ENCODE results near the gene KLF1.

KLF1 gene

GRCh38 chr19:12873891-12874745 is 12.9 kb downstream of the KLF1 start:
- Histone ChIP-seq H3K18ac (ENCODE audit: low read length) (no peak overlapping the region), H3K79me1 (ENCODE audit: low read length) (no peaks in the 10 kb centered on the region), H3K9ac (ENCODE audit: low read length) (no peak overlapping the region), H2BK15ac (replicated peaks; ENCODE audit: low read depth) (no peak overlapping the region), H3K56ac (ENCODE audit: low read length) (no peak overlapping the region), H2BK5ac (ENCODE audit: low read length) (no peak overlapping the region), H2BK120ac (ENCODE audit: low read depth, low read length) (no peak overlapping the region), H3K4me1 (ENCODE audit: control insufficient read depth, low read depth, low read length) (no peaks in the 10 kb centered on the region), H3K27ac (ENCODE audit: low read depth, low read length) (no peak overlapping the region), H2AK5ac (ENCODE audit: low read length) (no peak overlapping the region), H4K5ac (ENCODE audit: low read length) (no peak overlapping the region), H3K4me2 (ENCODE audit: low read length) (no peak overlapping the region), H4K8ac (ENCODE audit: low read depth, low read length) (no peak overlapping the region), H3K36me3 (ENCODE audit: control insufficient read depth, insufficient read depth, low read length) (no peaks in the 10 kb centered on the region), H3K4me3 (ENCODE audit: low read length) (no peak overlapping the region), H3K27me3 (ENCODE audit: insufficient read depth, low read length, poor library complexity) (no peaks in the 10 kb centered on the region), H3K23ac (ENCODE audit: low read length) (no peak overlapping the region), H3K79me2 (ENCODE audit: control insufficient read depth, insufficient read depth, low read length) (no peaks in the 10 kb centered on the region), H3K4ac (ENCODE audit: low read depth, low read length) (no peak overlapping the region)
- no CpG with 5 or more reads among the region's 86 CpGs for WGBS (ENCODE audit: extremely low coverage, insufficient coverage, low lambda C conversion rate)
- DNase-seq, result no peak

- H2AK5ac ChIP-seq (ENCODE audit: low read length), result no peak overlapping the region
- H3K4ac ChIP-seq (ENCODE audit: low read depth, low read length), result no peak overlapping the region
- DNase-seq, result peak; percentile 66
- H3K56ac ChIP-seq (ENCODE audit: low read length), result no peak overlapping the region
- no peak overlapping the region for H4K8ac ChIP-seq (ENCODE audit: low read depth, low read length)
- H3K4me1 ChIP-seq (ENCODE audit: control insufficient read depth, low read depth, low read length), result no peaks in the 10 kb centered on the region
- no peak overlapping the region for H3K4me2 ChIP-seq (ENCODE audit: low read length)
- H3K27ac ChIP-seq (ENCODE audit: low read depth, low read length), result no peak overlapping the region
- no peak overlapping the region for H3K4me3 ChIP-seq (ENCODE audit: low read length)
- H3K36me3 ChIP-seq (ENCODE audit: control insufficient read depth, insufficient read depth, low read length), result no peaks in the 10 kb centered on the region
- no peak overlapping the region for H2BK15ac ChIP-seq (replicated peaks; ENCODE audit: low read depth)
- H2BK120ac ChIP-seq (ENCODE audit: low read depth, low read length), result no peak overlapping the region
- no peaks in the 10 kb centered on the region for H3K79me1 ChIP-seq (ENCODE audit: low read length)
- H3K23ac ChIP-seq (ENCODE audit: low read length), result no peak overlapping the region
- WGBS (ENCODE audit: extremely low coverage, insufficient coverage, low lambda C conversion rate), result no CpG with 5 or more reads among the region's 70 CpGs
- H3K18ac ChIP-seq (ENCODE audit: low read length), result no peak overlapping the region
- no peak overlapping the region for H3K9ac ChIP-seq (ENCODE audit: low read length)
- H3K27me3 ChIP-seq (ENCODE audit: insufficient read depth, low read length, poor library complexity), result no peaks in the 10 kb centered on the region
- no peaks in the 10 kb centered on the region for H3K79me2 ChIP-seq (ENCODE audit: control insufficient read depth, insufficient read depth, low read length)
- no peak overlapping the region for H2BK5ac ChIP-seq (ENCODE audit: low read length)
- no peak overlapping the region for H4K5ac ChIP-seq (ENCODE audit: low read length)
These were observed 13.8 kb downstream of the KLF1 start for GRCh38 chr19:12872941-12873890.

DNA sequence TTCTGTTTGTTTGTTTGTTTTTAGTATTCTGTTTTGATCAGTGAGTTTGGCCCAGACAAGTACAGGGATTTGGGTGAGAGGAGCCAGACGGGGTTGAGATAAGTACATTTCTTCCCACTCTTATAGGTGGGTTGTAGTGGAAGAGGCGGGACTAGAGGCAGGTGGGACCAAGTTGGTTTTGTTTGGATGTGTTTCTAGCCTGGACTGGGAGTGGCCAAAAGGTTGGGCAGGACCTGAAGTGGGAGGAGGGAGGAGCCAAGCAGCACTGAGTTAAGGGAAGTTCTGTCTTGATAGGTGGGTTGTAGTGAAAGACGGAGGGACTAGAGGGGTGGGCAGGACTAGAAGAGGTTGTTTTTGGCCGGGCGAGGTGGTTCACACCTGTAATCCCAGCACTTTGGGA is 14.7 kb downstream of the KLF1 start:
- no peak overlapping the region for H3K4me3 ChIP-seq (ENCODE audit: low read length)

GRCh38 chr19:12871681-12872080 is 15.3 kb downstream of the KLF1 start:
- Histone ChIP-seq H3K9ac (ENCODE audit: low read length) (no peak overlapping the region), H4K5ac (ENCODE audit: low read length) (no peak overlapping the region), H2BK15ac (replicated peaks; ENCODE audit: low read depth) (no peak overlapping the region), H3K4me2 (ENCODE audit: low read length) (no peak overlapping the region), H2BK120ac (ENCODE audit: low read depth, low read length) (no peak overlapping the region), H3K36me3 (ENCODE audit: control insufficient read depth, insufficient read depth, low read length) (no peaks in the 10 kb centered on the region), H2BK5ac (ENCODE audit: low read length) (no peak overlapping the region), H3K4me3 (ENCODE audit: low read length) (no peak overlapping the region), H3K23ac (ENCODE audit: low read length) (no peak overlapping the region), H2AK5ac (ENCODE audit: low read length) (no peak overlapping the region), H3K27ac (ENCODE audit: low read depth, low read length) (no peak overlapping the region), H3K18ac (ENCODE audit: low read length) (no peak overlapping the region), H3K4me1 (ENCODE audit: control insufficient read depth, low read depth, low read length) (no peaks in the 10 kb centered on the region), H3K56ac (ENCODE audit: low read length) (no peak overlapping the region), H3K27me3 (ENCODE audit: insufficient read depth, low read length, poor library complexity) (no peaks in the 10 kb centered on the region), H3K4ac (ENCODE audit: low read depth, low read length) (no peak overlapping the region), H3K79me1 (ENCODE audit: low read length) (no peaks in the 10 kb centered on the region), H4K8ac (ENCODE audit: low read depth, low read length) (no peak overlapping the region), H3K79me2 (ENCODE audit: control insufficient read depth, insufficient read depth, low read length) (no peaks in the 10 kb centered on the region)
- no peak for DNase-seq
- no CpG with 5 or more reads among the region's 3 CpGs for WGBS (ENCODE audit: extremely low coverage, insufficient coverage, low lambda C conversion rate)

More for the DNA sequence above, 14.7 kb downstream of the KLF1 start:
- H4K8ac ChIP-seq (ENCODE audit: low read depth, low read length), result no peak overlapping the region
- H3K18ac ChIP-seq (ENCODE audit: low read length), result no peak overlapping the region
- H3K4ac ChIP-seq (ENCODE audit: low read depth, low read length), result no peak overlapping the region
- H3K23ac ChIP-seq (ENCODE audit: low read length), result no peak overlapping the region
- no peaks in the 10 kb centered on the region for H3K79me1 ChIP-seq (ENCODE audit: low read length)
- peak; percentile 35 for DNase-seq
- no peak overlapping the region for H3K56ac ChIP-seq (ENCODE audit: low read length)
- H3K4me1 ChIP-seq (ENCODE audit: control insufficient read depth, low read depth, low read length), result no peaks in the 10 kb centered on the region
- H3K9ac ChIP-seq (ENCODE audit: low read length), result no peak overlapping the region
- H2BK15ac ChIP-seq (replicated peaks; ENCODE audit: low read depth), result no peak overlapping the region
- H3K27me3 ChIP-seq (ENCODE audit: insufficient read depth, low read length, poor library complexity), result no peaks in the 10 kb centered on the region
- no peaks in the 10 kb centered on the region for H3K79me2 ChIP-seq (ENCODE audit: control insufficient read depth, insufficient read depth, low read length)
- no peak overlapping the region for H2BK5ac ChIP-seq (ENCODE audit: low read length)
- no peak overlapping the region for H2AK5ac ChIP-seq (ENCODE audit: low read length)
- no peak overlapping the region for H3K4me2 ChIP-seq (ENCODE audit: low read length)
- H3K27ac ChIP-seq (ENCODE audit: low read depth, low read length), result no peak overlapping the region
- no peak overlapping the region for H4K5ac ChIP-seq (ENCODE audit: low read length)
- whole genome bisulfite sequencing (ENCODE audit: extremely low coverage, insufficient coverage, low lambda C conversion rate), result no CpG with 5 or more reads among the region's 5 CpGs
- no peak overlapping the region for H2BK120ac ChIP-seq (ENCODE audit: low read depth, low read length)
- H3K36me3 ChIP-seq (ENCODE audit: control insufficient read depth, insufficient read depth, low read length), result no peaks in the 10 kb centered on the region

DNA sequence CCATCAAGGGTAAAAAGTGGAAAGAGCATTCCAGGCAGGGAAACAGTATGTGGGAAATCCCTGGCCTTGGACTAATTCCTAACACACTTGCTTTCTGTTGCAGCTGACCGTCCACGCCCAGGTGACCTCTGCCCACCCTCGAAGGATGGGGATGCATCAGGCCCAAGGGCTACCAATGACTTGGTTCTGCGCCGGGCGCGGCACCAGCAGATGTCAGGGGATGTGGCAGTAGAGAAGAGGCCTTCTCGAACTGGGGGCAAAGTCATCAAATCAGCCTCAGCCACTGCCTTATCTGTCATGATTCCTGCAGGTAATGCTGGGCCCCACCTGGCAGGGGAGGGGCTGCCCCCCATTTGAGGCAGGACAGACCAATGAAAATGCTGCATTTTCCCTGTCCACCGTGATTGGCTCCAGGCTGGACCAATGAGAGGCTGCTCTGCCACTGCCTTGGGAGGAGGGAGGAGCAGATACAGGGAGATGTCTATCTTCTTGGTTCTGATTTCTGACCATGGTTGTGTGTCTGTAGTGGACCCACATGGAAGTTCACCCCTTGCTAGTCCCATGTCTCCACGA is 18.4 kb downstream of the KLF1 start:
- Histone ChIP-seq H3K18ac (ENCODE audit: low read length) (no peak overlapping the region), H3K79me1 (ENCODE audit: low read length) (no peaks in the 10 kb centered on the region), H3K9ac (ENCODE audit: low read length) (no peak overlapping the region), H2BK15ac (replicated peaks; ENCODE audit: low read depth) (no peak overlapping the region), H3K36me3 (ENCODE audit: control insufficient read depth, insufficient read depth, low read length) (no peaks in the 10 kb centered on the region), H4K8ac (ENCODE audit: low read depth, low read length) (no peak overlapping the region), H2AK5ac (ENCODE audit: low read length) (no peak overlapping the region), H3K79me2 (ENCODE audit: control insufficient read depth, insufficient read depth, low read length) (no peaks in the 10 kb centered on the region), H3K27ac (ENCODE audit: low read depth, low read length) (no peak overlapping the region), H3K4me1 (ENCODE audit: control insufficient read depth, low read depth, low read length) (no peaks in the 10 kb centered on the region), H4K5ac (ENCODE audit: low read length) (no peak overlapping the region), H3K56ac (ENCODE audit: low read length) (no peak overlapping the region), H3K23ac (ENCODE audit: low read length) (no peak overlapping the region), H3K27me3 (ENCODE audit: insufficient read depth, low read length, poor library complexity) (no peaks in the 10 kb centered on the region), H3K4ac (ENCODE audit: low read depth, low read length) (no peak overlapping the region), H2BK5ac (ENCODE audit: low read length) (no peak overlapping the region), H2BK120ac (ENCODE audit: low read depth, low read length) (no peak overlapping the region), H3K4me3 (ENCODE audit: low read length) (no peak overlapping the region), H3K4me2 (ENCODE audit: low read length) (no peak overlapping the region)
- no CpG with 5 or more reads among the region's 10 CpGs for WGBS (ENCODE audit: extremely low coverage, insufficient coverage, low lambda C conversion rate)
- DNase-seq, result peak; percentile 69
